Spinal cord (tissue), 10 donors: ENCODE data around the gene OBI1. TPM values are rescaled to one million over a fixed set of nuclear protein-coding genes. Genes with fewer than 3 reads are reported as not detected.

Source experiments
- DNase-seq, 6 donors: peaks; one replicate each; pipeline versions ENCODE4 v3.0.0 to v3.0.0-alpha.2; 2013 to 2015; ENCODE audit warnings: low spot score in 6 of 6, low read depth in 4 of 6
- H3K27ac ChIP-seq: one replicate; pipeline ENCODE4 v1.5.1; 2013; ENCODE audit warnings: low read depth, low read length, control low read depth
- H3K27me3 ChIP-seq: one replicate; pipeline ENCODE4 v1.6.1; 2013; ENCODE audit warnings: low read length; ENCODE audit not compliant: control insufficient read depth, insufficient read depth
- H3K36me3 ChIP-seq: one replicate; pipeline ENCODE4 v1.6.1; 2013; ENCODE audit warnings: low read length; ENCODE audit not compliant: control insufficient read depth, insufficient read depth
- H3K4me1 ChIP-seq: one replicate; pipeline ENCODE4 v1.6.1; 2013; ENCODE audit warnings: low read length; ENCODE audit not compliant: control insufficient read depth, insufficient read depth
- H3K4me3 ChIP-seq: one replicate; pipeline ENCODE4 v1.5.1; 2013; ENCODE audit warnings: low read depth, low read length, control low read depth
- H3K9me3 ChIP-seq: one replicate; pipeline ENCODE4 v1.6.1; 2013; ENCODE audit warnings: low read length; ENCODE audit not compliant: control insufficient read depth, insufficient read depth
- WGBS: methylation state at CpG from one replicate; pipeline ENCODE4 v1.1.5; 2013; ENCODE audit warnings: missing lambda C conversion rate; ENCODE audit not compliant: insufficient coverage; 5-methylcytosine and 5-hydroxymethylcytosine counted together
- polyA plus RNA-seq, 2 donors: library from polyadenylated mRNA; unstranded; fragments of 120-200 nt; gene quantifications; one replicate each; pipeline ENCODE4 v1.2.1, GENCODE V29; 2013; ENCODE audit not compliant: insufficient read length in 2 of 2
- total RNA-seq, 2 donors: library from RNA; depleted of rRNA in 1 of 2; stranded (reverse); fragments of 120-200 nt in 1 of 2; fragments of >200 nt in 1 of 2; gene quantifications; one replicate each; pipeline versions ENCODE4 v1.2.3 to v1.2.4, GENCODE V29; 2013 to 2014
- donor health status: healthy.

The OBI1 gene
- total and polyA plus RNA-seq, 4 donors, result 17.1 to 29.6 (median 24.6) TPM

- Histone ChIP-seq H3K4me3 (no peak overlapping the region), H3K36me3 (no peaks in the 10 kb centered on the region), H3K9me3 (no peaks in the 10 kb centered on the region), H3K4me1 (no peaks in the 10 kb centered on the region), H3K27me3 (no peaks in the 10 kb centered on the region), H3K27ac (no peak overlapping the region)
- 78% methylated on average over 1 of the region's 2 CpGs for WGBS
- DNase-seq, result no peak
These were observed 38.0 kb downstream of the OBI1 start for GRCh38 chr13:78620936-78621470.

DNA sequence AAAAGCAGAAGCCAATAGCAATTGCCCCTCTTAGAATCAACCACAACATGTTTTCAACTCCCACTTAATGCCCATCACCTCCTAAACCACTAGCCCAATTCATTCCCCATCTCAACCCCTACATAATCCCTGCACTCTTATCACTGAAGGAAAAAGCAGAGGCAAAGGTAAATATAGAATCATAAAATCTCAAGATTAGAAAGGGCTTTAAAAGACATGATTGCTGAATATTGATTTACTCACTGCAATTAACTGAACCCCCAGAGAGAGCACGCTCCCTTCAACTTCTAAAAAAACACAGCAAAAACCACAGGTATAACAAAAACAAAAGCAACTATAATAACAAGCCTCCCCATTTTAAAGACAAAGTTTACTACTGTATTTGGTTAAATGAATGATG lies 40.5 kb downstream of the OBI1 start:
- H3K36me3 ChIP-seq, result peaks cover 2% of the 10 kb centered on the region
- DNase-seq, result no peak
- no peaks in the 10 kb centered on the region for H3K4me1 ChIP-seq
- H3K27ac ChIP-seq, result no peak overlapping the region
- H3K4me3 ChIP-seq, result no peak overlapping the region
- no peaks in the 10 kb centered on the region for H3K27me3 ChIP-seq
- WGBS, result no CpG with 5 or more reads among the region's 1 CpG
- H3K9me3 ChIP-seq, result no peaks in the 10 kb centered on the region

DNA sequence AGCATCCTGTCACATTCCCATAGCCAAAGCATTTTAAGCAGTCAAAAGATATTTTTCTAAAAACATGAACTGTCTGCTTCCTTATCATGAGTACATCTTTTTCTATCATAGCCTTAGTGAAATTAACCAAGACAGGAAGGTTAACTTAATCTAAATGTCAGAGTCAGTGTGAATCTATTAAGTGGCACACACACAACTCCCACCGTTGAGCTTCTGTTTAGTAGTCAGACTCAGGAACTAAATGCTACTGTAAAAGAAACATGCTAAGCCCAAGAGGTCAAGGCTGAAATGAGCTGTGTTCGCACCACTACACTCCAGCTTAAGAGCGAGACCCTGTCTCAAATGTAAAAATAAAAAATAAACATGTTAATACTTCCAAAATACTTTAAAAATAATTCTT lies 47.9 kb downstream of the OBI1 start:
- Histone ChIP-seq H3K27me3 (peaks cover 56% of the 10 kb centered on the region), H3K4me1 (peaks cover 27% of the 10 kb centered on the region), H3K27ac (no peak overlapping the region), H3K4me3 (no peak overlapping the region), H3K36me3 (peaks cover 5% of the 10 kb centered on the region), H3K9me3 (no peaks in the 10 kb centered on the region)
- no peak for DNase-seq
- WGBS, result no CpG with 5 or more reads among the region's 3 CpGs

GRCh38 chr13:78610381-78610883 lies 48.5 kb downstream of the OBI1 start:
- Histone ChIP-seq H3K27ac (no peak overlapping the region), H3K4me3 (no peak overlapping the region), H3K9me3 (no peaks in the 10 kb centered on the region), H3K4me1 (peaks cover 27% of the 10 kb centered on the region), H3K36me3 (peaks cover 5% of the 10 kb centered on the region), H3K27me3 (peaks cover 62% of the 10 kb centered on the region)
- 57% methylated on average over 1 of the region's 4 CpGs for WGBS
- DNase-seq, result no peak

DNA sequence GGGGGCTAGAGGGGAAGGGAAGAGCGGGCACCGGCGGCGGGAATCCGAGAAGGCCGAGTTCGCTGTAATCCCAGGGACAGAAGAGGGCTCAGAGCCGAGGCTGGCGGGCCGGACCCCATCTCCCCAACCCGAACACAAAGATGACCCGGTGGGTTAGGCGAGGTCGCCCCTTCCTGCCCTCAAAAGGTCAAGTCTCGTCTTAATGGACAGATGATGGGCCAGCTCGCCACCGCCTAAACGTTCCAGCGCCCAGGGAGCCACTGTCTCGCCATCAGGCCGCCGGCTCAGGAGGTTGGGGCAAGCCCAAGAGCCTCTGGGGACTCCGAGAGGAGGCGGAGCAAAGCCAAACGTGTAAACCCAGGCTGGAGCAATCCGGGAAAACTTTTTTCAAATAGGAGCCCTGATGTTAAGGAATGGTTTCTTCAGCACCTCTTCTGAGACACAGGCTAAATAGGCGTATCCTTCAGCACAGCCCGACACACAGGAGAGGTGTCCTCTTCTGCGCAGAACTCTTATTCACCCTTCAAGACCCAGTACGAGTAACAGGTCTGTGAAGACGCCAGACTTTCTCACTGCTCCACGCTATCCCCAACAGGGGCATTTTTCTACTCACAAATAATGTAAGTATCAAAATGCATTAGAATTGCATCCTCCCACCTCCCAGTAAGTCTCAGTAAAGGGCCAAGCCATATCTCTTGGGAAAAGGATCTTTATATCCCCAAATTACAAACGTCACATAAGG lies 49.3 kb downstream of the OBI1 start:
- peak overlapping the region; percentile 35 for H3K4me3 ChIP-seq
- WGBS, result 15% methylated on average over 30 of the region's 33 CpGs

DNA sequence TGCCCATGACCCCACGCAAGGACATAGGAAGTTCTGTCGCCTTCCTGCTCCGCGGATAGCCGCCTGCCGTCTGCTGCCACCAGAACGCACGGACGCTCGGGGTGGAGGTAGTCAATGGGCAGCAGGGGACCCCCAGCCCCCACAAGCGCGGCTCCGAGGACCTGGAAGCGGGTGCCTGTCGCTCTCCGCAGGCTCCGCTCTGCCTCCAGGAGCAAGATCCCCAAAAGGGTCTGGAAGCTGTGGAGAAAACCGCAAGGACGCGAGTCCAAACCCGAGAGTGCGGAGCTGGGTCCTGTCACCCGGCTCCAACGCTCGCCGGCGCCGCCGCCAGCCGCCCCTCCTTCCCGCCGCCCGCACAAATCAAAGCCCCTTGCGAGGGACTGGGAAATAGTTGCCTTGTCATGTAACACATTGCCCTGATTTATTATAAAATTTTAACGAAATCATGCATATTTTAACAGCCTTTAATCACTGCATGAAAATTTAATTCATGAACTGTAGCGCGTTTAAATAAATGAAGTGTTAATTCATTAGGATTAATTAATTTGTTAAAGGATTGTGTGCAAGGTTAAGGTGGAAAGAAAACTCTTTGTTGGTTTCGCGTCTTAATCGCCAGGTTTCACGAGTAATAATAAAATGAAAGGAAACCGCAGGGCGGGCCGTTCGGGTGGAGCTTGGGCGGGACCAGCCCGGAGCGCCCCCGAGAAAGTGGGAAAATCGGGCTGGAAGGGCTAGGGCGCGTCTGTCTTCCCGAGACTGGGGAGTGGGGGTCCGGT lies 50.1 kb downstream of the OBI1 start:
- 3% methylated on average over 50 of the region's 54 CpGs for WGBS
- Histone ChIP-seq H3K27me3 (peaks cover 78% of the 10 kb centered on the region), H3K27ac (no peak overlapping the region), H3K4me1 (peaks cover 27% of the 10 kb centered on the region), H3K4me3 (peak overlapping the region; percentile 35), H3K9me3 (no peaks in the 10 kb centered on the region), H3K36me3 (peaks cover 5% of the 10 kb centered on the region)
- DNase-seq, result peak in 2 of 6 donors; percentile 46 to 60

More for the DNA sequence above, 49.3 kb downstream of the OBI1 start:
- peak in 1 of 6 donors; percentile 42 for DNase-seq
- H3K27ac ChIP-seq, result no peak overlapping the region
- peaks cover 5% of the 10 kb centered on the region for H3K36me3 ChIP-seq
- H3K9me3 ChIP-seq, result no peaks in the 10 kb centered on the region
- H3K27me3 ChIP-seq, result peaks cover 70% of the 10 kb centered on the region
- peaks cover 27% of the 10 kb centered on the region for H3K4me1 ChIP-seq

GRCh38 chr13:78608252-78608687 lies 50.7 kb downstream of the OBI1 start:
- H3K27me3 ChIP-seq, result peaks cover 84% of the 10 kb centered on the region
- DNase-seq, result peak in 1 of 6 donors; percentile 28
- peak overlapping the region; percentile 5 for H3K4me3 ChIP-seq
- WGBS, result 25% methylated on average over 12 of the region's 15 CpGs
- H3K9me3 ChIP-seq, result no peaks in the 10 kb centered on the region
- H3K36me3 ChIP-seq, result peaks cover 2% of the 10 kb centered on the region
- peaks cover 32% of the 10 kb centered on the region for H3K4me1 ChIP-seq
- no peak overlapping the region for H3K27ac ChIP-seq

- no peak overlapping the region for H3K4me3 ChIP-seq
- H3K9me3 ChIP-seq, result no peaks in the 10 kb centered on the region
- no peak overlapping the region for H3K27ac ChIP-seq
- H3K27me3 ChIP-seq, result peaks cover 90% of the 10 kb centered on the region
- peaks cover 2% of the 10 kb centered on the region for H3K36me3 ChIP-seq
- DNase-seq, result peak in 1 of 6 donors; percentile 21
- WGBS, result 23% methylated on average over 39 of the region's 42 CpGs
- peaks cover 35% of the 10 kb centered on the region for H3K4me1 ChIP-seq
These were observed 51.3 kb downstream of the OBI1 start for GRCh38 chr13:78607409-78608251.
